ENCODE measurements around the gene MTCL3.

The MTCL3 gene

GRCh38 chr6:127506894-127507293, 12.2 kb downstream of the MTCL3 start:
- Histone ChIP-seq H3K27me3 (ENCODE audit: low read depth) (no peaks in the 10 kb centered on the region), H3K4me1 (no peaks in the 10 kb centered on the region), H3K36me3 (replicated peaks) (peaks cover 8% of the 10 kb centered on the region), H3K4me3 (no peak overlapping the region), H3K9me3 (no peaks in the 10 kb centered on the region)
- in situ Hi-C loops (cut with MboI; ENCODE audit: low sequenced_read_pairs) = no loop called here
- DNase-seq (ENCODE audit: low spot score in 2 of 2) = no peak

DNA sequence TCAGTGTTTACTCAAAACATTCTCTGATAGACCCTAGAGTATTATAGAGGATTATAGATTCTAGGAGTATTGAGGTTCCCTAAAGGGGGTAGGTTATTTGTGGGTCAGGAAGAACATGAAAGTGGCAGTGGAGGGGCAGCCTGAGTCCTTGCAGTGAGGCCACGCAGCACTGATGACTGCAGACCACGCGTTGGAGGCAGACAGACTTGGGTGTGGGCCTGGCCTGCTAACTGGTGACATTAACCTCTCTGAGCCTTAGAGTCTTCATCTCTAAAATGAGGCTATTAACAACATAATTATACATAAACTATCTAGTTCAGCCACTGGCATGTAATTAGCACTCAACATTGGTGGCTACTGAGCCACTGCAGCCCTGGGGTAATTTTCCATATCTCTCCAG, 16.1 kb downstream of the MTCL3 start:
- DNase-seq (ENCODE audit: low spot score in 2 of 2) = no peak
- Histone ChIP-seq H3K4me3 (no peak overlapping the region), H3K36me3 (replicated peaks) (no peaks in the 10 kb centered on the region), H3K9me3 (no peaks in the 10 kb centered on the region), H3K27me3 (ENCODE audit: low read depth) (no peaks in the 10 kb centered on the region), H3K4me1 (no peaks in the 10 kb centered on the region)
- in situ Hi-C loops (cut with MboI; ENCODE audit: low sequenced_read_pairs) = no loop called here

DNA sequence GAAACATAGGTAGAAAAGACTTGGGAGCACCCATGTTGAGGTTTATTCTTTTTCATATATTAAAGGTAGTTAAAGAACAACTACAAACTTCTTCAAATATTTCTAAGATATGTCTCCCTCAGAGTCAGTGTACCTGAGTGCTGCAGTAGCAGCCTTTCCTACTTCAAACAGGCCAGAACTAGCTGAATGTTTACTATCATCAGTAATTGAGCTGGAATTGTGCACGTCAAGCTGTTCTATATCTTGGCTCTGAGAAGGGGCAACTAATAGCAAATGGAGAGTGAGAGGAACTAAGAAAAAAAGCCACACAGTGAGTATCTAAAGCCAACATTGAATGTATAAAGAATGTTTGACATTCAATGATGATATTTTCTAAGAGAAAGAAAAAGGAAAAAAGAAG, 21.7 kb downstream of the MTCL3 start:
- no peaks in the 10 kb centered on the region for H3K36me3 ChIP-seq (replicated peaks)
- no peaks in the 10 kb centered on the region for H3K27me3 ChIP-seq (ENCODE audit: low read depth)
- H3K4me3 ChIP-seq = no peak overlapping the region
- in situ Hi-C loops (cut with MboI; ENCODE audit: low sequenced_read_pairs) = no loop called here
- no peaks in the 10 kb centered on the region for H3K9me3 ChIP-seq
- H3K4me1 ChIP-seq = no peaks in the 10 kb centered on the region
- DNase-seq (ENCODE audit: low spot score in 2 of 2) = no peak

- no peak for DNase-seq (ENCODE audit: low spot score in 2 of 2)
- no peak overlapping the region for H3K4me3 ChIP-seq
- no peaks in the 10 kb centered on the region for H3K36me3 ChIP-seq (replicated peaks)
- no peaks in the 10 kb centered on the region for H3K4me1 ChIP-seq
- no peaks in the 10 kb centered on the region for H3K9me3 ChIP-seq
- no peaks in the 10 kb centered on the region for H3K27me3 ChIP-seq (ENCODE audit: low read depth)
- in situ Hi-C loops (cut with MboI; ENCODE audit: low sequenced_read_pairs) = no loop called here
Observed at GRCh38 chr6:127496471-127496870, 22.7 kb downstream of the MTCL3 start.

DNA sequence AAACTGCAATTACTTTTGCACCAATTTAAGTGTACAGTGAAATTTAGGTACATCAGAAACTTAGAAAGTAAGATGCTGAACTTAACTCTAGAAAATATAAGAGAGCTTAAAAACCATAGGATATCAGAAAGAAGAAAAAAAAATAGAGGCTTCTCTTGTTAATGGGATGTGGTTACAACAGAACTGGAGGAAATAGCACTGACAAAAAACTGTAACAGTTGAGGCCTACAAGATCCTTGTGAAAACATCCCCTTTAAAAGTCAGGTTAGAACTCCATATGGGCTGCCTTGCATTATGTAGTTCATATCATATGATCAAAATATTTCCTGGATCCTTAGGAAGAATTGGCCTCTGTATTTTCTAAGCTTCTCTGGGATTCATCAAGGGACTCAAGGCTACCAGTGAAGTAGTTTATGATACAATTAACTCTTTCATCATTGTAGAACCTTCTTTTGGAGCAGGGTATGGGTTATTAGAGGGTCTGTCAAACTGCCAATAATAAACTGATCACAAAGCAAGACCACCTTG, 24.8 kb downstream of the MTCL3 start:
- no peak for DNase-seq (ENCODE audit: low spot score in 2 of 2)
- Histone ChIP-seq H3K36me3 (replicated peaks) (no peaks in the 10 kb centered on the region), H3K4me1 (no peaks in the 10 kb centered on the region), H3K27me3 (ENCODE audit: low read depth) (no peaks in the 10 kb centered on the region), H3K4me3 (no peak overlapping the region), H3K9me3 (no peaks in the 10 kb centered on the region)
- in situ Hi-C loops (cut with MboI; ENCODE audit: low sequenced_read_pairs) = no loop called here

- DNase-seq (ENCODE audit: low spot score in 2 of 2) = no peak
- Histone ChIP-seq H3K4me1 (peaks cover 24% of the 10 kb centered on the region), H3K36me3 (replicated peaks) (no peaks in the 10 kb centered on the region), H3K4me3 (no peak overlapping the region), H3K27me3 (ENCODE audit: low read depth) (no peaks in the 10 kb centered on the region), H3K9me3 (no peaks in the 10 kb centered on the region)
- in situ Hi-C loops (cut with MboI; ENCODE audit: low sequenced_read_pairs) = no loop called here
Observed at GRCh38 chr6:127489248-127489647, 29.9 kb downstream of the MTCL3 start.

DNA sequence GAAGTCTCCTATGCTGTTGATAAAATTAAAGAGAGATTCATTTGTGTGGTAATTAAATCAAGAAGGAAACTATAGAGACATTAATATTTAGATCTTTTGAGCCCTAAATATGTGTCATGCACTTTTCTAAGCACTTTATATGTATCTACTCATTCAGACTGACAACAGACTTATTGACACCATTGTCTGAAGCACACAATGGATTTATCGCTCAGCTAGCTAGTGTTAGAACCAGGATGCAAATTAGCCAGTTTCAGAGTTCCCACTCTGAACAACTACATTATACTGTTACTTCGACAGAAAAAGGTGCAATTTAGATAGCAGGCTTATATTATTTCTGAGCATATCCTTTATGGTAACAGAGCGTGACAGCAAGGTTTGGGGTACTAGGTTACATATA, 32.2 kb downstream of the MTCL3 start:
- Histone ChIP-seq H3K4me3 (no peak overlapping the region), H3K4me1 (peaks cover 45% of the 10 kb centered on the region), H3K9me3 (no peaks in the 10 kb centered on the region), H3K36me3 (replicated peaks) (no peaks in the 10 kb centered on the region), H3K27me3 (ENCODE audit: low read depth) (no peaks in the 10 kb centered on the region)
- peak; percentile 10 to 59 for DNase-seq (ENCODE audit: low spot score in 2 of 2)
- in situ Hi-C loops (cut with MboI; ENCODE audit: low sequenced_read_pairs) = no loop called here

- H3K4me3 ChIP-seq = no peak overlapping the region
- no peaks in the 10 kb centered on the region; the same call in 1 of the 2 replicates for H3K36me3 ChIP-seq (replicated peaks)
- H3K9me3 ChIP-seq = no peaks in the 10 kb centered on the region
- H3K4me1 ChIP-seq = peaks cover 53% of the 10 kb centered on the region
- H3K27me3 ChIP-seq (ENCODE audit: low read depth) = no peaks in the 10 kb centered on the region
- in situ Hi-C loops (cut with MboI; ENCODE audit: low sequenced_read_pairs) = no loop called here
- peak in 1 of 2 experiments; percentile 70 for DNase-seq (ENCODE audit: low spot score in 2 of 2)
Observed at GRCh38 chr6:127484212-127484863, 34.8 kb downstream of the MTCL3 start.

GRCh38 chr6:127483399-127484055, 35.6 kb downstream of the MTCL3 start:
- 0 out of 2 replicates have a peak overlapping the region, but pooled peaks have one; percentile 1 for H3K4me3 ChIP-seq
- peaks cover 53% of the 10 kb centered on the region for H3K4me1 ChIP-seq
- H3K9me3 ChIP-seq = no peaks in the 10 kb centered on the region
- in situ Hi-C loops (cut with MboI; ENCODE audit: low sequenced_read_pairs) = no loop called here
- DNase-seq (ENCODE audit: low spot score in 2 of 2) = peak; percentile 80 to 97
- no peaks in the 10 kb centered on the region for H3K27me3 ChIP-seq (ENCODE audit: low read depth)
- no peaks in the 10 kb centered on the region; the same call in 1 of the 2 replicates for H3K36me3 ChIP-seq (replicated peaks)

DNA sequence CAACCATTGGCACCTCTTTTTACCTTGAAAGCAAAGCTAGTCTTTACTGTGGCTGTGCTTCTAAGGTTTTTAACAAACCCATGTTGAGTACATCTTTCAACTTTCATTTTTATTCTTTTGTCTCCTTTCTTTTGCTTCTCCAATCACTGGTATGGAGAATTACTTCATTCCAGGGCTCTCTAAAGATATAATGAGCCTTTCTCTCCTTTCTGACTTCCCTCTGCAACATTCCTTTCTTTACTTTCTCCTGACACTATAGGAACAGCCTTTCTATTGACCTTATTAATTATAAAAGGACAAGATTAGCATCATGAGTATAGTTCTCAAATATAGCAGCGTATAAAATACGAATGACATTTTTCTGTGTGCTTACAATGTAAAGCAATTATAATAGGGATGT, 36.8 kb downstream of the MTCL3 start:
- Histone ChIP-seq H3K27me3 (ENCODE audit: low read depth) (no peaks in the 10 kb centered on the region), H3K9me3 (no peaks in the 10 kb centered on the region), H3K4me3 (peak overlapping the region; percentile 13), H3K4me1 (peaks cover 53% of the 10 kb centered on the region), H3K36me3 (replicated peaks) (no peaks in the 10 kb centered on the region; the same call in 1 of the 2 replicates)
- DNase-seq (ENCODE audit: low spot score in 2 of 2) = peak in 1 of 2 experiments; percentile 93
- in situ Hi-C loops (cut with MboI; ENCODE audit: low sequenced_read_pairs) = no loop called here

DNA sequence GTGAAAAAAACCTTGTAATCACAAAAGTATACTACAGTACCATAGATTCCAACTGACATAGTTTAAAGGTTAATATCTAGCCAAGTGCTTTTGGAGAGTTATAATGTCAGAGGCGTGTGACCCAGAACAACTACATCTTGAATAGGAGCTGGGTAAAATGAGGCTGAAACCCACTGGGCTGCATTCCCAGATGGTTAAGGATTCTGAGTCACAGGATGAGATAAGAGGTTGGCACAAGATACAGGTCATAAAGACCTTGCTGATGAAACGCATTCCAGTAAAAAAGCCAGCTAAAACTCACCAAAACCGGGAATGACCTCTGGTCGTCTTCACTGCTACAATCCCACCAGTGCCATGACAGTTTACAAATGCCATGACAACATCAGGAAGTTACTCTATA, 37.5 kb downstream of the MTCL3 start:
- no peak for DNase-seq (ENCODE audit: low spot score in 2 of 2)
- peak overlapping the region; percentile 13; the same call in 1 of the 2 replicates for H3K4me3 ChIP-seq
- no peaks in the 10 kb centered on the region for H3K27me3 ChIP-seq (ENCODE audit: low read depth)
- H3K9me3 ChIP-seq = no peaks in the 10 kb centered on the region
- H3K4me1 ChIP-seq = peaks cover 49% of the 10 kb centered on the region
- H3K36me3 ChIP-seq (replicated peaks) = no peaks in the 10 kb centered on the region; the same call in 1 of the 2 replicates
- in situ Hi-C loops (cut with MboI; ENCODE audit: low sequenced_read_pairs) = no loop called here

- H3K27me3 ChIP-seq (ENCODE audit: low read depth) = no peaks in the 10 kb centered on the region
- no peak overlapping the region for H3K4me3 ChIP-seq
- no peaks in the 10 kb centered on the region for H3K9me3 ChIP-seq
- no peak for DNase-seq (ENCODE audit: low spot score in 2 of 2)
- in situ Hi-C loops (cut with MboI; ENCODE audit: low sequenced_read_pairs) = no loop called here
- H3K36me3 ChIP-seq (replicated peaks) = no peaks in the 10 kb centered on the region; the same call in 1 of the 2 replicates
- peaks cover 44% of the 10 kb centered on the region for H3K4me1 ChIP-seq
Observed at GRCh38 chr6:127481111-127481510, 38.0 kb downstream of the MTCL3 start.

- Histone ChIP-seq H3K4me1 (peaks cover 19% of the 10 kb centered on the region), H3K36me3 (replicated peaks) (no peaks in the 10 kb centered on the region; the same call in 1 of the 2 replicates), H3K27me3 (ENCODE audit: low read depth) (no peaks in the 10 kb centered on the region), H3K4me3 (no peak overlapping the region), H3K9me3 (no peaks in the 10 kb centered on the region)
- in situ Hi-C loops (cut with MboI; ENCODE audit: low sequenced_read_pairs) = no loop called here
- no peak for DNase-seq (ENCODE audit: low spot score in 2 of 2)
Observed at GRCh38 chr6:127477658-127478057, 41.5 kb downstream of the MTCL3 start.

- in situ Hi-C loops (cut with MboI; ENCODE audit: low sequenced_read_pairs) = no loop called here
- peaks cover 3% of the 10 kb centered on the region for H3K4me1 ChIP-seq
- no peaks in the 10 kb centered on the region for H3K36me3 ChIP-seq (replicated peaks)
- no peak for DNase-seq (ENCODE audit: low spot score in 2 of 2)
- H3K4me3 ChIP-seq = no peak overlapping the region
- H3K27me3 ChIP-seq (ENCODE audit: low read depth) = no peaks in the 10 kb centered on the region
- no peaks in the 10 kb centered on the region for H3K9me3 ChIP-seq
Observed at GRCh38 chr6:127475823-127476176, 43.3 kb downstream of the MTCL3 start.

Data from HAP-1 (cell line).